Activated naive CD4-positive, alpha-beta T cell (primary cell): ENCODE measurements around the gene AFG3L2.
A peak's percentile ranks its signal among the peaks of the same experiment; 100 is the strongest.

Source experiments
- DNase-seq, 4 experiments: peaks; one replicate each; lab custom pipeline; 2025; lab: John Stamatoyannopoulos, UW

AFG3L2 gene

DNA sequence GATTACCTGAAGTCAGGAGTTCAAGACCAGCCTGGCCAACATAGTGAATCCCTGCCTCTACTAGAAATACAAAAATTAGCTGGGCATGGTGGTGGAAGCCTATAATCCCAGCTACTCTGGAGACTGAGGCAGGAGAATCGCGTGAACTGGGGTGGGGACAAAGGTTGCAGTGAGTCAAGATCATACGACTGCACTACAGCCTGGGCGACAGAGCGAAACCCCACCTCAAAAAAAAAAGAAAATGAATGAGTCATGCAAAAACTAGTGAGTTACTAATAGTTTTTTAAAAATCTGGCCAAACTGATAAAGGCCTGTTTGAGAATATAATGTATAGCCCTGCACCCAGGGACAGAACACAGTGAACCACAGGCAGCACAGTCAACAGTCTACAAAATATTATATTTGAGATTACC, 17.5 kb downstream of the AFG3L2 start:
- DNase-seq, result no peak

DNA sequence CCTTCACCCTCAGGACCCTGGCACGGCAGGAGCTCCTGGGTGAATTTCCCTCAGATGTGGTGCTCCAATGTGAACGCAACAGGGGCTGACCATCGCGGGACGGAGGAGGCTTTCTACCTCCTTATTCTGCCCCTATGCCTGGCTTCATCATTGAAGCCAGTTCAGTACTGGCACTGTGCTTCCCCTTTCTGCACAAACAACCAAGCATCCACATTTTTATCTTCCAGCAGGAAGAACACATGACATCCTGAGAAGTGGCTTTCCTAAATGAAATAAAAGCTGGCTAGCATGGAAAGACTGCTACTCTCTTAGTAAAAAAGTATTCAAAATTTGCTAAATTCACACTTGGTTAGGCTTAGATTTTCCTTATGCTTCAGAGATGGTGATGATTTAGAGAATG, 24.8 kb downstream of the AFG3L2 start:
- DNase-seq, result no peak

DNA sequence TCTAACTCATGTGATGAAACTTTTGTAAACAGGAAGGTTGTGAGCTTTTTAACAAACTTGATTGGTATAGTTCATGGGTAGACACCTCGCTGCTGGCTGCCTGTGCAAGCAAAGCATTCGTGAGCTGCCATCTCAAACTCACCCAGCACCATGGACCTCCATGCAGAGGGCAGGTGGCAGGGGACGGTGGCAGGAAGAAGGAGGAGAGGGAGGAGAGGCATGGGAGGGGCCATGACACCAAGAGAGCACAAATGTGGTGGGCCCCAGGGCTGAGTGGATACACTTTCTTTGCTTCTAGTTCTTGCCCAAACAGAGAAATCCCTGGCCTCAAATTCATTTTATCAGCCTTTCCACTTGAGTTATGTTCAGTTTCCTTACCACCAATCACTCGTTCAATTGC, 29.1 kb downstream of the AFG3L2 start:
- no peak for DNase-seq

- no peak for DNase-seq
These were observed 30.8 kb downstream of the AFG3L2 start for GRCh38 chr18:12346240-12346565.

DNA sequence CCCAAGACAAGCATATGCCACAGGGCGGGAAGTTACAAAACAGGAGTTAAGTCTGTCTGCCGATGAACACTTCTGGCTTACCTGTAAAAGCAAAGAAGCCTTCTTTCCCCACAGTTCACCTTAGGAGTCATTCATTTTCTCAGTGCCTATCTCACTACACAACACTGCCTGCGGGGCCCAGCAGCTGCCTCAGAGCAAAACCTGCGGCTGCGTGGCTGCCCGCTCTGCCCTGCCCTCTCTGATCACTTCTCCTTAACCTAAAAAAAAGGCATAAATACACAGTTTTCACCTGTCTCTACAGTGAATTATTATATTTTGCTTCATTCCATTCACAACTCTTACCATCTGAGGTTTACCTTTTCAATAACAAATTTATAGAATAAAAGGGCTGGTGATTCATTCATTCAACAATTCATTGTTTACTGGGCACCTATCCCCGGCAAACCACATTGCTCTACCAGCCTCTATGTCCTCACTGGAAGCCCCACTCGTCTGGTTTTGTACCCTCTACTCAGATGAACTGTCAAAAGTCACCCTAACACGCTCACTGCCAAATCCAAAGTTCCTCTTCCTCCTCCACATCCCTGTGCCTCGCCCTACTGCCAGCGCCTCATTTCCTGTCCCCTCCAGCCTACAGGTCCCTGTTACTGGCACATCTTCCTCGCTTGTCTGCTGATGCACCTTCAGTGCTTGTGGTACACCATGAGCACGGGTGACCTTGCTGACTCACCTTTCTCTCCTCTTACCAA, 31.4 kb downstream of the AFG3L2 start:
- no peak for DNase-seq

DNA sequence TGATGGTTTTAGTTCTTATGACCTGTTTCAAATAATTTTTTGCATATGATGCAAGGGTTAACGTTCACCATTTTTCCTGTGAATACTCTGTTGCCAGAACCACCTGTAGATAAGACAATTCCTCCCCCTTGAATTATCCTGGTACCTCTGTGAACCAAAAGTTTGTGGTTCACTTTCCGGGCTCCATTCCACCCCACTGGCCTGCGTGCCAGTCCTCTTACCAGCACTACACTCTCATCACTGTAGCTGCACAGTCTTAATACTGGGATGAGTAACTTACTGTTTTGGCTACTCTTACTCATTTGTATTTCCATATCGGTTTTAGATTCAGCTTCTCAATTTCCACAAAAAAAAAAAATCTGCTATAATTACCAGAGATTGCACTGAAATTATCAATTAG, 34.4 kb downstream of the AFG3L2 start:
- DNase-seq, result no peak

GRCh38 chr18:12340945-12341660, 35.9 kb downstream of the AFG3L2 start:
- DNase-seq, result no peak

DNA sequence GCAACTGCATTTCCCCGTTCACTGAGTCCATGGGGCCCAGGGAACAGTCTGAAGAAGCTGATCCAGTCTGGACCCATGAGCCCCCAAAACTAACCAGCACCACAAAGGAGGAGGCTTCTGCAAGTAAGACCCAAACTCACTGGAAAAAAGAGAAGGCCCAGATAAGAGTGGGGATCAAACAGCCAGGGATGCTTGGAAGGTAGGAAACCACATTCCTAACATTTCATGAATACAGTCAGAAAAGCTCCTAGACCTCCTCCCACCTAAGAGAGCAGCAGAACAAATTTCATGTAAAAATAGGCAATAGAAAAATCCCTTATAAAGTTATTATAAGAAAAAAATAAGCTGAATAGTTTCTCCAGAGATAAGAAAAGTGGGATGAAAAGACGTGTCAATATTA, 38.6 kb downstream of the AFG3L2 start:
- DNase-seq, result no peak

DNA sequence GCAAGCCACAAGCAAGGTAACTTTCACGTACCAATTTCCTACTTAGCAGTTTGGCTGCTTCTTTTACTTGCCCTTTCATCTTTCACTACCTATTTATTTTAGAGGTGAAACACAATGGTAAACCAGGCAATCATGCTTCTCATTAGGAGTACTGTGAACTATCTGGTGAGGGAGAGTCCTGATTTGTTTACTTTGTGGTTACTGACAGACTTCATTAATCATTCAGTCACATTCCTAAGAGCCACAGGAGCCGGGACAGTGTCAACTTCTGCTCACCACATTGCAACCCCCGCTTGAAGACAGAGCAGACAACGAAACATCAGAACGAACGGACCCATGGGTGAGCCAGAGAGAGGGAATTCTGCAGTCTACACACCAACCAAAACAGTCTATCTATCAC, 40.1 kb downstream of the AFG3L2 start:
- DNase-seq, result no peak

GRCh38 chr18:12336171-12336613, 40.8 kb downstream of the AFG3L2 start:
- no peak for DNase-seq

DNA sequence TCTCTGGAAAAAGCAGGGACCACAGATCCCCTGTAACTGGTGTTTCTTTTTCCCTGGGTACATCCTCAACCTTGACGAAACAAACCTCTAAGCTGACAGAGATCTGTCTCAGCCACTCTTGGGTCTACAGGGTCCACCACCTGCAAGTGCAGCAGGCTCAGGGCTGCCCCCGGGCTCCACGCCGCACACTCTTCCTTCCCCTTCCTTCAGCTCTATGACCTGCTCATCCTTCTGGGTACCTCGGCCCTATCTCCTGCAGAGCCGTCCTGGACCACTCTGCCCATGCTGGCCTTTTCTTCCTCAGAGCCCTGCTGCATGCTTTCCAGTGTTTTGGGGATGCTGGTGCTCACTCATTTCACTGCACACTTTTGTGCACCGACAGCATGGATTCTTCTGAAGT, 41.5 kb downstream of the AFG3L2 start:
- no peak for DNase-seq

DNA sequence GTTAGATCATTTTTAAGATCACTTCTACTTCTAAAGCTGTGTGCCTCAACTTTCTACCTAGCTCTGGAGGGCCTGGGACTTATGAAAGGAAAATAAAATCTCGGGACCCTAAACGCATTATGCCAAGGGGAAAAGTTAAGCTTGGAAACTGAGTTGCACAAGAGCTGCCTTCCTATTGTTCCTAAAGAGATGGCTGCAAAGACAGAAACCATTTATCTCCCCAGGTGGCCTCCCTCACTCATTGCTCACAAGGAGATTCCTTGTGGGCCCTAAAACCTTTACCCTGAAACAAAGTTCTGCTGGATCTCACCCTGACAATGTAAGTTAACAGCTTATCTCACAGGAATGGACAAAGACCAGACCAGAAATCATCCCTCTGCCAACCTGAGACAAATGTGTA, 42.2 kb downstream of the AFG3L2 start:
- DNase-seq, result no peak

DNA sequence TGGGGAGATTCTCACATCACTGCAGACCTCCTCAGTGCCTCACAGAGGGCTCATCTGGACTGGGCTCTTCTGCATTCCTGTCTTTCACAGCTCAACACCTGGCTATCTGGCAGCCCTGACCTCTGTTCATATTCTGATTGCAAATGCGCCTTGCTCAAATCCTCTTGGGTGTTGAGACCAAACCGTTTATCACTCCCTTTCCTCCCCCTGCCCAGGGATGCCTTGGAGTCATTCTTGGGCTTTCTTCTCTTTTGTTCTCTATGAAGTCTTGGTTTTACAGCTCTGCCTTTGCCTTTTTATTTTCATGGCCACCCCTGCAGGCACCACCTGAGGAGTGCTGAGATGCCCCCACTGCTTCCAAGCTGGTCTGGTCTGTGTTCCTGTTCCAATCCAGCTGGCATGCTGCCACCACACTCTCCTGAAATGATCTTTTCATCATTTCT, 42.6 kb downstream of the AFG3L2 start:
- no peak for DNase-seq

DNA sequence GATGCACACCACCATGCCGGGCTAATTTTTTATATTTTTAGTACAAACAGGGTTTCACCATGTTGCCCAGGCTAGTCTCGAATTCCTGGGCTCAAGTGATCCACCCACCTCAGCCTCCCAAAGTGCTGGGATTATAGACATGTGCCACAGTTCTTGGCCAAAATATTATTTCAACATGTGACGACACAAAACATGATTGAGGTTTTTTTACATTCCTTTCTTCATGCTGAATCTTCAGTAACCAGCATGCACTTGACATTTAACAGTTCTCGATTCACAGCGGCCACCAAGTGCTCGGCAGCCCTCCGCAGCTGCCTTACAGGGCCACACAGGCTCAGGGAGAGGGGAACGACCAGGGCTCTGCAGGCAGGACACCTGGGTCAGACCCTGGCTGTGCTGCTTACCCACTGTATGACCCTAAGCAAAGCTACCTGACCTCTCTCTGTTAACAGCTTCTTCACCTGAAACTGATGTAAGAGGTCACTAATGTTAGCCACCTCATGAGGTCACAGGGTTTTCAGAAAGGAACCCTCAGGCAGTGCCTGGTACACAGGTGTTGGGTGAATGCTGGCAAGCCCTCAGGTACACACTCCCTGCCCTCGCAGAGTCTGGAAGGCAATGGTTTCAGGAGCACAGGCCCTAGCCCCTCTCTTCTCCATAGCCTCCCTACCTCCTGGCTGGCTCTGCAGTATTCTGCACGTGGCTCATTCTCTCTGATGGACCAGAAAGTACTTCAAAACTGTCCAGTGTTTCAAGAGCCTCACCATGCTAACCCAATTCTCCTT, 43.3 kb downstream of the AFG3L2 start:
- DNase-seq, result no peak

- no peak for DNase-seq
These were observed 46.3 kb downstream of the AFG3L2 start for GRCh38 chr18:12330766-12331165.

DNA sequence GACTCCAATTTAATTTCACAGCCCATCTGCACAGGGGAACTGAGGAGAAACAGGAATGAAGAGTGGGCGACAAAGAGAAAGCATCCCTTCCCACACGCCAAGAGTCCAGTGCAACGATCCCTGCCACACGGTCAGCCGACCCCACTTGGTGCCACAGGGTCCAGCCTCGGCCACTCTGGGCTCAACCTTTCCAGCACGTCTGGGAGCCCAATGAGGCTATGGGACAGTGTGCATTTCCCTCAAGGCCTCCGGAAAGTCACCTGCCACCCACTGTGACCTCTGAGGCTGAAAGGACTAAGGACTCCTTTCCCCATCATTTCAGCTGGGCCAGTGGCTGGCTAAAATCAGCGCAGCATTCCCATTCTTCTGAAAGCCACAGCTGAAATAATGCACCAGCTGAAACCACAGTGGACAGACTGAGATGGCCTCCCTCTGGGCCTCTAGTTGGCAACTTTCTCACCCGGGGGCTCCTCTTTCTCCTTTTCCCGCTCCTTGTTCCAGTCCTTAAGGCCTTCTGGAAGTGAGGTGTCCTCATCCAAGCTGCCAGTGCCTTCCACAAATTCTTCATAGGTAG, 47.8 kb downstream of the AFG3L2 start:
- DNase-seq, result no peak

GRCh38 chr18:12328179-12328823, 48.7 kb downstream of the AFG3L2 start:
- no peak for DNase-seq

- DNase-seq, result peak; percentile 31 to 69 (median 48)
These were observed 49.4 kb downstream of the AFG3L2 start for GRCh38 chr18:12327510-12328178.

GRCh38 chr18:12326711-12327460, 50.1 kb downstream of the AFG3L2 start:
- DNase-seq, result no peak

DNA sequence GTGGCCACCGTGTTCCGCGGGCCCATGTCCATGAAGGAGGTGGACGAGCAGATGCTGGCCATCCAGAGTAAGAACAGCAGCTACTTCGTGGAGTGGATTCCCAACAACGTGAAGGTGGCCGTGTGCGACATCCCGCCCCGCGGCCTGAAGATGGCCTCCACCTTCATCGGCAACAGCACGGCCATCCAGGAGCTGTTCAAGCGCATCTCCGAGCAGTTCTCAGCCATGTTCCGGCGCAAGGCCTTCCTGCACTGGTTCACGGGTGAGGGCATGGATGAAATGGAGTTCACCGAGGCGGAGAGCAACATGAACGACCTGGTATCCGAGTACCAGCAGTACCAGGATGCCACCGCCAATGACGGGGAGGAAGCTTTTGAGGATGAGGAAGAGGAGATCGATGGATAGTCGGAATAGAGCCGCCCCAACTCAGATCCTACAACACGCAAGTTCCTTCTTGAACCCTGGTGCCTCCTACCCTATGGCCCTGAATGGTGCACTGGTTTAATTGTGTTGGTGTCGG, 51.2 kb downstream of the AFG3L2 start:
- no peak for DNase-seq
